Measurements from ENCODE around the gene EN2. TPM values are rescaled to one million over a fixed set of nuclear protein-coding genes. Genes with fewer than 3 reads are reported as not detected.

The EN2 gene
- total RNA-seq, 4 donors from 2014 or later: 0.06 TPM; not detected in 3

GRCh38 chr7:155505422-155505793 lies 47.5 kb downstream of the EN2 start:
- TF ChIP-seq POLR2AphosphoS5 (IDR thresholded peaks at IDR 0.05) (no peak), CTCF (IDR thresholded peaks at IDR 0.05) (no peak), EP300 (IDR thresholded peaks at IDR 0.05) (no peak), POLR2A (IDR thresholded peaks at IDR 0.05; ENCODE audit: low read depth) (no peak)

GRCh38 chr7:155506854-155507337 lies 49.0 kb downstream of the EN2 start:
- WGBS: 16% methylated on average over 14 of the region's 14 CpGs
- TF ChIP-seq POLR2A (IDR thresholded peaks at IDR 0.05; ENCODE audit: low read depth) (no peak), CTCF (IDR thresholded peaks at IDR 0.05) (no peak), EP300 (IDR thresholded peaks at IDR 0.05) (no peak), POLR2AphosphoS5 (IDR thresholded peaks at IDR 0.05) (no peak)
- H3K36me3 ChIP-seq: no peaks in the 10 kb centered on the region
- peaks cover 0 to 99% (median 57%) of the 10 kb centered on the region in 4 donors for H3K27me3 ChIP-seq
- H3K27ac ChIP-seq (replicated peaks in 1 of 4): no peak overlapping the region
- intact Hi-C loops (cut with DNase I): no loop called here
- H3K4me3 ChIP-seq: no peak overlapping the region
- no peaks in the 10 kb centered on the region for H3K9me3 ChIP-seq
- H3K4me1 ChIP-seq: peaks cover 10 to 15% (median 10%) of the 10 kb centered on the region in 4 donors
- no peak for DNase-seq (ENCODE audit: extremely low spot score)

More at GRCh38 chr7:155505422-155505793, 47.5 kb downstream of the EN2 start:
- Histone ChIP-seq H3K36me3 (no peaks in the 10 kb centered on the region), H3K27me3 (peaks cover 0 to 98% (median 46%) of the 10 kb centered on the region in 4 donors), H3K27ac (replicated peaks in 1 of 4) (no peak overlapping the region), H3K4me3 (no peak overlapping the region), H3K9me3 (no peaks in the 10 kb centered on the region), H3K4me1 (peaks cover 10 to 15% (median 10%) of the 10 kb centered on the region in 4 donors)
- intact Hi-C loops (cut with DNase I): no loop called here
- no peak for DNase-seq (ENCODE audit: extremely low spot score)
- WGBS: 28% methylated on average over 3 of the region's 3 CpGs

GRCh38 chr7:155507576-155507975 lies 49.6 kb downstream of the EN2 start:
- no peak for DNase-seq (ENCODE audit: extremely low spot score)
- no peaks in the 10 kb centered on the region for H3K36me3 ChIP-seq
- TF ChIP-seq CTCF (IDR thresholded peaks at IDR 0.05) (no peak), POLR2A (IDR thresholded peaks at IDR 0.05; ENCODE audit: low read depth) (no peak), POLR2AphosphoS5 (IDR thresholded peaks at IDR 0.05) (no peak), EP300 (IDR thresholded peaks at IDR 0.05) (no peak)
- 9% methylated on average over 4 of the region's 4 CpGs for WGBS
- H3K4me1 ChIP-seq: peaks cover 10 to 15% (median 10%) of the 10 kb centered on the region in 4 donors
- intact Hi-C loops (cut with DNase I): no loop called here
- peaks cover 0 to 99% (median 58%) of the 10 kb centered on the region in 4 donors for H3K27me3 ChIP-seq
- H3K9me3 ChIP-seq: no peaks in the 10 kb centered on the region
- no peak overlapping the region for H3K27ac ChIP-seq (replicated peaks in 1 of 4)
- no peak overlapping the region for H3K4me3 ChIP-seq

- Histone ChIP-seq H3K4me1 (peaks cover 10 to 15% (median 10%) of the 10 kb centered on the region in 4 donors), H3K4me3 (no peak overlapping the region), H3K27ac (replicated peaks in 1 of 4) (no peak overlapping the region), H3K9me3 (no peaks in the 10 kb centered on the region), H3K27me3 (peaks cover 0 to 99% (median 58%) of the 10 kb centered on the region in 4 donors), H3K36me3 (no peaks in the 10 kb centered on the region)
- intact Hi-C loops (cut with DNase I): no loop called here
- TF ChIP-seq EP300 (IDR thresholded peaks at IDR 0.05): no peak
- TF ChIP-seq POLR2A (IDR thresholded peaks at IDR 0.05; ENCODE audit: low read depth): no peak
- no peak for TF ChIP-seq CTCF (IDR thresholded peaks at IDR 0.05)
- TF ChIP-seq POLR2AphosphoS5 (IDR thresholded peaks at IDR 0.05): no peak
- WGBS: 8% methylated on average over 29 of the region's 29 CpGs
- DNase-seq (ENCODE audit: extremely low spot score): no peak
Measured at GRCh38 chr7:155508376-155509358, 50.7 kb downstream of the EN2 start.
